Measurements from ENCODE around the gene TSTD1.

Gene TSTD1

DNA sequence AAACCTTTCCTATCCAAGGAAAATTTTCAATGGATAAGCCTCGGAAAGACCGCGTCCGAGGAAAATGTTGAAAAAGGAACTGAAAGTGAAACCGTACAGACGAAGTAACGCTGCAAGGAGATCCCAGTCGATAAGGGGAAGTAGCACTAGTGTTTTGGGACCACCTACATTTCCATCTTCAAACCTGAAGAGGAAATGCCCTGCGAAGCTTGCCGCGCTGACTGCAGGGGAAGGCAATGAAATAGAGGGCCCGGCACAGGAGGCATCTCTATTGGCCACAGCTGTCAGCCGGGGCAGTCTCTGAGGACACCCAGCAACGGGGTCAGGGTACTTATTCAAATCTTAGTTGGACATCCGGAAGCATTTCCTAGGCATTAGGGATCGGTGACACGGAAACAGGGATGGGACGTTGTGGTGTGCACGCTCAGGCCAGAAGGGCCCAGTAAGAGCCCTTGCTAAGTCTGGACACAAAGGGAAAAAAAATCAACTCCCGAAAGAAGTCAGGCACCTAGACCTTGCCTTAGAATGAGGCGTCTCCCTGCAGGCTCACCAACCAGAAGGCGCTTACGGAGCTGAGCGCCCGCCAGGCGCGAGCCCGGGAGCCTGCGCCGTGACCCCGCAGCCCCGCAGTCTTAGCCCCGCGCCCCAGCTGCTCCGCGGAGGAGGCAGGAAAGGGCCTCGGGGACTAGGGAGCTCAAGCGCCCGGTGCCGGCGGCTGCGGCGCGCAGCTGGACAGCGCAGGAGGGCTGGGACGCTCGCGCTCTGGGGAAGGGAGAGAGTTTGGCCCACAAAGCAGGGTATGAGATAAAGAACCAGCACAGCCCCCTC lies 6.4 kb upstream of the TSTD1 start:
- TF ChIP-seq SPI1 (IDR thresholded peaks at IDR 0.05; ENCODE audit: borderline replicate concordance, low read depth) (peak; percentile 93), GABPA (IDR thresholded peaks at IDR 0.05; ENCODE audit: low read depth) (peak; percentile 9; the same call in 1 of the 2 replicates), POLR2AphosphoS5 (IDR thresholded peaks at IDR 0.05; ENCODE audit: low read depth) (peak; percentile 48; the same call in 1 of the 2 replicates)
- TF ChIP-seq, protein P1, sequence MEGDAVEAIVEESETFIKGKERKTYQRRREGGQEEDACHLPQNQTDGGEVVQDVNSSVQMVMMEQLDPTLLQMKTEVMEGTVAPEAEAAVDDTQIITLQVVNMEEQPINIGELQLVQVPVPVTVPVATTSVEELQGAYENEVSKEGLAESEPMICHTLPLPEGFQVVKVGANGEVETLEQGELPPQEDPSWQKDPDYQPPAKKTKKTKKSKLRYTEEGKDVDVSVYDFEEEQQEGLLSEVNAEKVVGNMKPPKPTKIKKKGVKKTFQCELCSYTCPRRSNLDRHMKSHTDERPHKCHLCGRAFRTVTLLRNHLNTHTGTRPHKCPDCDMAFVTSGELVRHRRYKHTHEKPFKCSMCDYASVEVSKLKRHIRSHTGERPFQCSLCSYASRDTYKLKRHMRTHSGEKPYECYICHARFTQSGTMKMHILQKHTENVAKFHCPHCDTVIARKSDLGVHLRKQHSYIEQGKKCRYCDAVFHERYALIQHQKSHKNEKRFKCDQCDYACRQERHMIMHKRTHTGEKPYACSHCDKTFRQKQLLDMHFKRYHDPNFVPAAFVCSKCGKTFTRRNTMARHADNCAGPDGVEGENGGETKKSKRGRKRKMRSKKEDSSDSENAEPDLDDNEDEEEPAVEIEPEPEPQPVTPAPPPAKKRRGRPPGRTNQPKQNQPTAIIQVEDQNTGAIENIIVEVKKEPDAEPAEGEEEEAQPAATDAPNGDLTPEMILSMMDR (IDR thresholded peaks at IDR 0.05; ENCODE audit: insufficient read depth, low read length), result no peak
- TF ChIP-seq, protein P2, sequence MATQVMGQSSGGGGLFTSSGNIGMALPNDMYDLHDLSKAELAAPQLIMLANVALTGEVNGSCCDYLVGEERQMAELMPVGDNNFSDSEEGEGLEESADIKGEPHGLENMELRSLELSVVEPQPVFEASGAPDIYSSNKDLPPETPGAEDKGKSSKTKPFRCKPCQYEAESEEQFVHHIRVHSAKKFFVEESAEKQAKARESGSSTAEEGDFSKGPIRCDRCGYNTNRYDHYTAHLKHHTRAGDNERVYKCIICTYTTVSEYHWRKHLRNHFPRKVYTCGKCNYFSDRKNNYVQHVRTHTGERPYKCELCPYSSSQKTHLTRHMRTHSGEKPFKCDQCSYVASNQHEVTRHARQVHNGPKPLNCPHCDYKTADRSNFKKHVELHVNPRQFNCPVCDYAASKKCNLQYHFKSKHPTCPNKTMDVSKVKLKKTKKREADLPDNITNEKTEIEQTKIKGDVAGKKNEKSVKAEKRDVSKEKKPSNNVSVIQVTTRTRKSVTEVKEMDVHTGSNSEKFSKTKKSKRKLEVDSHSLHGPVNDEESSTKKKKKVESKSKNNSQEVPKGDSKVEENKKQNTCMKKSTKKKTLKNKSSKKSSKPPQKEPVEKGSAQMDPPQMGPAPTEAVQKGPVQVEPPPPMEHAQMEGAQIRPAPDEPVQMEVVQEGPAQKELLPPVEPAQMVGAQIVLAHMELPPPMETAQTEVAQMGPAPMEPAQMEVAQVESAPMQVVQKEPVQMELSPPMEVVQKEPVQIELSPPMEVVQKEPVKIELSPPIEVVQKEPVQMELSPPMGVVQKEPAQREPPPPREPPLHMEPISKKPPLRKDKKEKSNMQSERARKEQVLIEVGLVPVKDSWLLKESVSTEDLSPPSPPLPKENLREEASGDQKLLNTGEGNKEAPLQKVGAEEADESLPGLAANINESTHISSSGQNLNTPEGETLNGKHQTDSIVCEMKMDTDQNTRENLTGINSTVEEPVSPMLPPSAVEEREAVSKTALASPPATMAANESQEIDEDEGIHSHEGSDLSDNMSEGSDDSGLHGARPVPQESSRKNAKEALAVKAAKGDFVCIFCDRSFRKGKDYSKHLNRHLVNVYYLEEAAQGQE (IDR thresholded peaks at IDR 0.05; ENCODE audit: insufficient replicate concordance, low read depth), result no peak
- Histone ChIP-seq H3K4me3 (replicated peaks; ENCODE audit: insufficient read depth, low read length) (peak overlapping the region; percentile 86), H3K27ac (replicated peaks) (peak overlapping the region; percentile 98), H3K27me3 (ENCODE audit: insufficient read depth, poor library complexity, severe bottlenecking) (no peaks in the 10 kb centered on the region)
- DNase-seq (ENCODE audit: low read depth in 1 of 2, low spot score in 1 of 2), result peak; percentile 73 to 89

DNA sequence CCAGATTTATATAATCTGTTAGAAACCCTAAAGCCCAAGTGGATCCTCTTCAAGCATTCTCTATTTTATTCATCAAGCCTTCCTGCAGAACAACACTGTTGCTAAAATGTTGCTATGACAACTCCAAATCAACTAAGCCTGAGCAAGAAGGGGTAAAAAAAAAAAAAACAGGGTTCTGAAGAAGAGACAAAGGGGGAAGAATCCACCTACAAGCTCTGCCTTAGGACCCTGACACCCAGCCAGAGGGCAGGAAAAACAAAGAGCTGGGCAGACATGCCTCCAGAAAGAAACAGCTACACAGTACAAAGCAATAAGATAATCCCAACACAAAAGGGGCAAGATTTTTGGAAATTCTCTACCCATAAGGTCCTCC lies 5.8 kb upstream of the TSTD1 start:
- TF ChIP-seq SPI1 (IDR thresholded peaks at IDR 0.05; ENCODE audit: borderline replicate concordance, low read depth) (no peak), POLR2AphosphoS5 (IDR thresholded peaks at IDR 0.05; ENCODE audit: low read depth) (no peak), GABPA (IDR thresholded peaks at IDR 0.05; ENCODE audit: low read depth) (no peak)
- TF ChIP-seq, protein P2 (IDR thresholded peaks at IDR 0.05; ENCODE audit: insufficient replicate concordance, low read depth), result no peak
- TF ChIP-seq, protein P1 (IDR thresholded peaks at IDR 0.05; ENCODE audit: insufficient read depth, low read length), result no peak
- Histone ChIP-seq H3K27me3 (ENCODE audit: insufficient read depth, poor library complexity, severe bottlenecking) (no peaks in the 10 kb centered on the region), H3K27ac (replicated peaks) (peak overlapping the region; percentile 98), H3K4me3 (replicated peaks; ENCODE audit: insufficient read depth, low read length) (peak overlapping the region; percentile 86)
- DNase-seq (ENCODE audit: low read depth in 1 of 2, low spot score in 1 of 2), result peak in 1 of 2 experiments; percentile 37

DNA sequence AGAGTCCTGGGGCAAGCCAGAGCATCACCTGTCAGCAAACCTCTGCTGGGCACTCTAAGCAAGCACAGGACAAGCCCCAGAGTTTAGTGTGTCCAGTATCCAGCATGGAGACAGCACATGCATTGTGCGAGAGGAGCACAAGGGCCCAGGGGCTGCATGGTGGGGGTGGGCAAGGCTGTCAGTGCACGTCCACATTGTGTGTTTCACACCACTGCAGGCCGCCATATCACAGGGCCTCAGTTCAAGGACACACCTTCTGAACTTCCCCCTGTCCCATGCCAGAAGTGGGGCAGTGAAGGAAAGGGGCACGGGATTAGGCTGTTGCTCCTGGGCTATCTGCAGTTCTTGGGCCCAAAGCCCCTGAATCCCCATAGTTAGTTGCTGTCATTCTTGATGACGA lies 782 bp upstream of the TSTD1 start:
- TF ChIP-seq GABPA (IDR thresholded peaks at IDR 0.05; ENCODE audit: low read depth), result no peak
- TF ChIP-seq, protein P1 (IDR thresholded peaks at IDR 0.05; ENCODE audit: insufficient read depth, low read length), result no peak
- no peak for TF ChIP-seq SPI1 (IDR thresholded peaks at IDR 0.05; ENCODE audit: borderline replicate concordance, low read depth)
- TF ChIP-seq POLR2AphosphoS5 (IDR thresholded peaks at IDR 0.05; ENCODE audit: low read depth), result no peak
- TF ChIP-seq, protein P2 (IDR thresholded peaks at IDR 0.05; ENCODE audit: insufficient replicate concordance, low read depth), result no peak
- Histone ChIP-seq H3K27ac (replicated peaks) (no peak overlapping the region), H3K27me3 (ENCODE audit: insufficient read depth, poor library complexity, severe bottlenecking) (no peaks in the 10 kb centered on the region), H3K4me3 (replicated peaks; ENCODE audit: insufficient read depth, low read length) (no peak overlapping the region)
- no peak for DNase-seq (ENCODE audit: low read depth in 1 of 2, low spot score in 1 of 2)

Data from HL-60 (cell line).